Rectal smooth muscle tissue (tissue), 1 donor: ENCODE results near the gene SH3BGR.

Source experiments
- H3K27ac ChIP-seq: one replicate; pipeline ENCODE4 v1.7.0; 2013; ENCODE audit warnings: low read depth, low read length, inconsistent platforms
- H3K27me3 ChIP-seq: one replicate; pipeline ENCODE4 v1.7.0; 2013; ENCODE audit warnings: low read length; ENCODE audit not compliant: control insufficient read depth, insufficient read depth
- H3K36me3 ChIP-seq: one replicate; pipeline ENCODE4 v1.7.0; 2013; ENCODE audit warnings: low read length; ENCODE audit not compliant: control insufficient read depth, insufficient read depth
- H3K4me1 ChIP-seq: one replicate; pipeline ENCODE4 v1.7.0; 2013; ENCODE audit warnings: low read length; ENCODE audit not compliant: control insufficient read depth, insufficient read depth
- H3K4me3 ChIP-seq: one replicate; pipeline ENCODE4 v1.7.0; 2013; ENCODE audit warnings: low read length
- H3K9ac ChIP-seq: one replicate; pipeline ENCODE4 v1.7.0; 2013; ENCODE audit warnings: low read length

The SH3BGR gene

GRCh38 chr21:39502631-39503030 lies 50.9 kb downstream of the SH3BGR start:
- Histone ChIP-seq H3K4me1 (no peaks in the 10 kb centered on the region), H3K36me3 (no peaks in the 10 kb centered on the region), H3K27ac (no peak overlapping the region), H3K9ac (no peak overlapping the region), H3K4me3 (no peak overlapping the region), H3K27me3 (no peaks in the 10 kb centered on the region)

DNA sequence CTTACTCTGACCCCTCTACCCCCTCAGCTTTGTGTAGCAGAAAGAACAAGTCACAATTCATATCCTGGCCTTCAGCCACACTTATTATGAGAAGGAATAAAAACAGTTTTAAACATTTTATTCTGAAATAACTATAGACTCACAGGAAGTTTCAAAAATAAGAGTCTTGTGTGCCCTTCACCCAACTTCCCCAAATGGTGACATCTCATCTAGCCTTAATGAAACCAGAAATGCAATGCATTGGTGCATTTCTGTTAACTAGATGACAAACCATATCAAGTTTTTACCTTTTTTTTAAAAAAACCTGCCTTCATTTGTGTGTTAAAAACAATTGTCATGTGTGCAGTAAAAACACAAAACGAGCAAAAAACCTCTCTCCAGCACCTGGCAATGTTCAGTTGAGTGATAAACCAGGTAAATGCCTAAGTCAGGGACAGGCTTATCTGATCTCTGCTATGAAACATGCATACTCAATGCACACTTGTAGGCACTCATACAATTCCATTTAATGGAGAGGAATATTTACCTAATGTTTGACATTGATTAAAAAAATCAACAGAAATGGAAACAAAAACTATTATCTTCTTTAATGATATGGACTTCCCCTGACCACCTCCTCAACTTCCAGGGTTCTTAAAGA lies 51.5 kb downstream of the SH3BGR start:
- Histone ChIP-seq H3K4me1 (no peaks in the 10 kb centered on the region), H3K4me3 (no peak overlapping the region), H3K27ac (no peak overlapping the region), H3K36me3 (no peaks in the 10 kb centered on the region), H3K9ac (no peak overlapping the region), H3K27me3 (no peaks in the 10 kb centered on the region)

DNA sequence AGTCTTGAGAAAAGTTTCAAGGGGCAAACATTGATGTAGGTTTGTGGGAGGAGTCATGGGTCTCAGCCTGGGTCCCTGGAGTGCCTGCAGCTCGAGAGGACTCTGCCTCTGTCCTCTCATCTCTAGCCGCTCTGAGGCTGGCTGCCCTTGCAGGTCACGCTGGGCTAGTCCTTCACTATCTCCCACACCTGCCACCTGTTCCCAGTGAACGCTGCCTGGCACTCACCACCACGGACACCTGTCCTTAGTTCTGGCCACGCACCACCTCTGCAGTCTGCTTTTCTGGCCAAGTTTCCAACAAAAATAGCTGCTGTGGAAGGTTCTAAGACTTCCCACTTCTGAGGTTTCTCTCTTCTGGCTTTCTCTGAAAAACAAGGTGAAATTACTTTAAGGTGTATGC lies 52.5 kb downstream of the SH3BGR start:
- Histone ChIP-seq H3K27ac (no peak overlapping the region), H3K9ac (no peak overlapping the region), H3K27me3 (no peaks in the 10 kb centered on the region), H3K4me3 (no peak overlapping the region), H3K36me3 (no peaks in the 10 kb centered on the region), H3K4me1 (no peaks in the 10 kb centered on the region)

GRCh38 chr21:39510240-39510639 lies 58.5 kb downstream of the SH3BGR start:
- Histone ChIP-seq H3K4me1 (no peaks in the 10 kb centered on the region), H3K36me3 (no peaks in the 10 kb centered on the region), H3K4me3 (no peak overlapping the region), H3K9ac (no peak overlapping the region), H3K27me3 (no peaks in the 10 kb centered on the region), H3K27ac (no peak overlapping the region)

DNA sequence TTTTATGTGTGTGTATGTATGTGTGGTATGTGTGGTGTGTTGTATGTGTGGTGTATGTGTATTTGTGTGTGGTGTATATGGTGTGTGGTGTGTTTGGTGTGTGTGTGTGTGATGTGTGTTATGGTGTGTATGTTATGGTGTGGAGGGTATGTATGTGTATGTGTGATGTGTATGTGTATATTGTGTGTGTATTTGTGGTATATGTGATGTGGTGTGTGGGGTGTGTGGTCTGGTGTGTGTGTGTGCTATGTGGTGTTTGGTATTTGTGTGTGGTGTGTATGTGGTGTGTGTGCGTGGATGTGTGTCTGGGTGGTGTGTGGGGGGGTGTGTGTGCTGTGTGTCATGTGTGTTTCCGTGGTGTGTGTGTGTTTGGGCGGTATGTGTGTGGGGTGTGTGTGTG lies 59.3 kb downstream of the SH3BGR start:
- Histone ChIP-seq H3K36me3 (no peaks in the 10 kb centered on the region), H3K27ac (no peak overlapping the region), H3K27me3 (no peaks in the 10 kb centered on the region), H3K9ac (no peak overlapping the region), H3K4me1 (no peaks in the 10 kb centered on the region), H3K4me3 (no peak overlapping the region)

DNA sequence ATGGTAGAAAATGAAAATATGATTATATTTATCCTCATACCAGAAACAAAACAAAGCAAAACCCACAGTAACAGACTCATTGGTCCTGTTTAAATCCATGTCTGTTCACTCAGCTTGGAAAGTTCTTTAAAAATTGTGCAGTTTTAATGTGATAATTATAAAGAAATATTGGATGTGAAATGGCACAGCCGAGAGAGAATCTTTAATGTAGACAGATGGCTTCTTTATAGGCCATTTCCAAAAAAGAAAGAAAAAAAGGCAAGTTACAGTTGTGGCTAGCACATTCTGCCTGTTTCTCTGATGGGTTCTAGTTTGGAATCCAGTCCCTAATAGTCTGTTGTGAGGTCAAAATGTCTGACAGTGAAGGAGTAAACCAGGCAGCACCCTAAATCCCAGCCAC lies 62.0 kb downstream of the SH3BGR start:
- no peak overlapping the region for H3K27ac ChIP-seq
- no peaks in the 10 kb centered on the region for H3K27me3 ChIP-seq
- no peaks in the 10 kb centered on the region for H3K36me3 ChIP-seq
- H3K4me3 ChIP-seq: no peak overlapping the region
- no peaks in the 10 kb centered on the region for H3K4me1 ChIP-seq
- no peak overlapping the region for H3K9ac ChIP-seq

- Histone ChIP-seq H3K27ac (no peak overlapping the region), H3K4me3 (no peak overlapping the region), H3K27me3 (no peaks in the 10 kb centered on the region), H3K4me1 (no peaks in the 10 kb centered on the region), H3K36me3 (no peaks in the 10 kb centered on the region), H3K9ac (no peak overlapping the region)
These were observed 64.1 kb downstream of the SH3BGR start for GRCh38 chr21:39515684-39516472.

- Histone ChIP-seq H3K9ac (no peak overlapping the region), H3K27ac (no peak overlapping the region), H3K27me3 (no peaks in the 10 kb centered on the region), H3K4me3 (no peak overlapping the region), H3K36me3 (no peaks in the 10 kb centered on the region), H3K4me1 (peaks cover under 1% of the 10 kb centered on the region)
These were observed 66.5 kb downstream of the SH3BGR start for GRCh38 chr21:39518055-39518846.

DNA sequence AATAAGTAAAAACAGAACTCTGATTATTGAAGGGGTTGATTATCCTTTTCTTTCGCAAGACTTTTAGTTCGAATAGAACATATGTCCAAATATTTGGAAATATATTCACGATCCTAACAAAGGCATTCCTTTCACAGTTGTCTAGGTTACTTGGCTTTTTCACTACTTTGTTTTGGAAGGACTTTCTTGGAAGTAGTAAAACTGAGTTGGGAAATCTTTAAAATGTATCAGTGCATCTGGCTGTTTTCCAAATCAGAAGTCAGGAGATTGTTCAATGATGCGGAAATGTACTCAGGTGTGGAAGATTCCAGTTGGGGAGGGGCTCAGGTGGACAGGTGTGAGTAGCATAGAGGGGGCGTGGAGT lies 67.1 kb downstream of the SH3BGR start:
- no peaks in the 10 kb centered on the region for H3K36me3 ChIP-seq
- no peaks in the 10 kb centered on the region for H3K27me3 ChIP-seq
- H3K4me1 ChIP-seq: peaks cover 3% of the 10 kb centered on the region
- no peak overlapping the region for H3K27ac ChIP-seq
- H3K9ac ChIP-seq: no peak overlapping the region
- H3K4me3 ChIP-seq: no peak overlapping the region

- H3K27ac ChIP-seq: no peak overlapping the region
- H3K27me3 ChIP-seq: no peaks in the 10 kb centered on the region
These were observed 68.1 kb downstream of the SH3BGR start for GRCh38 chr21:39519835-39520234.

GRCh38 chr21:39523399-39523798 lies 71.6 kb downstream of the SH3BGR start:
- Histone ChIP-seq H3K4me3 (no peak overlapping the region), H3K27ac (no peak overlapping the region)

More at GRCh38 chr21:39519835-39520234, 68.1 kb downstream of the SH3BGR start:
- Histone ChIP-seq H3K4me1 (peaks cover 3% of the 10 kb centered on the region), H3K9ac (no peak overlapping the region), H3K36me3 (no peaks in the 10 kb centered on the region), H3K4me3 (no peak overlapping the region)

GRCh38 chr21:39523915-39524314 lies 72.1 kb downstream of the SH3BGR start:
- H3K4me1 ChIP-seq: peaks cover 3% of the 10 kb centered on the region
- H3K36me3 ChIP-seq: no peaks in the 10 kb centered on the region
- H3K4me3 ChIP-seq: no peak overlapping the region
- no peak overlapping the region for H3K9ac ChIP-seq
- no peak overlapping the region for H3K27ac ChIP-seq
- H3K27me3 ChIP-seq: no peaks in the 10 kb centered on the region

More at GRCh38 chr21:39523399-39523798, 71.6 kb downstream of the SH3BGR start:
- Histone ChIP-seq H3K27me3 (no peaks in the 10 kb centered on the region), H3K36me3 (no peaks in the 10 kb centered on the region), H3K4me1 (peaks cover 3% of the 10 kb centered on the region), H3K9ac (no peak overlapping the region)
